ENCODE data around the gene AIG1. TPM values are rescaled to one million over a fixed set of nuclear protein-coding genes. Genes with fewer than 3 reads are reported as not detected.

Gene AIG1
- polyA plus RNA-seq, 1 donor from 2014 or later, result 23.2 TPM

GRCh38 chr6:143233554-143234285, 173.0 kb downstream of the AIG1 start:
- Histone ChIP-seq H3K9ac (ENCODE audit: low read length) (no peak overlapping the region), H4K20me1 (ENCODE audit: insufficient read depth) (no peaks in the 10 kb centered on the region), H3K9me3 (ENCODE audit: low read length) (no peaks in the 10 kb centered on the region), H3K27ac (ENCODE audit: low read length) (no peak overlapping the region), H3K9me2 (ENCODE audit: insufficient read depth, low read length) (no peaks in the 10 kb centered on the region), H3K79me2 (replicated peaks; ENCODE audit: insufficient read depth, low read length) (no peaks in the 10 kb centered on the region), H3K36me3 (ENCODE audit: insufficient read depth, low read length) (no peaks in the 10 kb centered on the region), H3K27me3 (ENCODE audit: insufficient read depth, low read depth, low read length) (no peaks in the 10 kb centered on the region), H3F3A (ENCODE audit: insufficient read depth, low read length, poor library complexity, severe bottlenecking) (no peaks in the 10 kb centered on the region), H2AFZ (ENCODE audit: low read depth, low read length) (no peak overlapping the region), H3K4me2 (ENCODE audit: low read length) (no peak overlapping the region), H3K4me3 (ENCODE audit: low read length) (no peak overlapping the region)
- no peak for TF ChIP-seq REST (IDR thresholded peaks at IDR 0.05; ENCODE audit: borderline replicate concordance)
- no peak for TF ChIP-seq POLR2AphosphoS5 (IDR thresholded peaks at IDR 0.05)
- TF ChIP-seq TAF1 (IDR thresholded peaks at IDR 0.05; ENCODE audit: low read depth), result no peak

- Histone ChIP-seq H3K9ac (ENCODE audit: low read length) (no peak overlapping the region), H2AFZ (ENCODE audit: low read depth, low read length) (no peak overlapping the region), H3K9me3 (ENCODE audit: low read length) (no peaks in the 10 kb centered on the region), H3K36me3 (ENCODE audit: insufficient read depth, low read length) (no peaks in the 10 kb centered on the region), H3K9me2 (ENCODE audit: insufficient read depth, low read length) (no peaks in the 10 kb centered on the region), H3K27ac (ENCODE audit: low read length) (no peak overlapping the region), H3K79me2 (replicated peaks; ENCODE audit: insufficient read depth, low read length) (no peaks in the 10 kb centered on the region), H3K4me3 (ENCODE audit: low read length) (no peak overlapping the region), H3K4me2 (ENCODE audit: low read length) (no peak overlapping the region), H4K20me1 (ENCODE audit: insufficient read depth) (no peaks in the 10 kb centered on the region), H3K27me3 (ENCODE audit: insufficient read depth, low read depth, low read length) (no peaks in the 10 kb centered on the region), H3F3A (ENCODE audit: insufficient read depth, low read length, poor library complexity, severe bottlenecking) (no peaks in the 10 kb centered on the region)
- TF ChIP-seq MXI1 (conservative IDR thresholded peaks at IDR 0.05; ENCODE audit: poor library complexity, severe bottlenecking), result no peak
- TF ChIP-seq CTCF (IDR thresholded peaks at IDR 0.05; ENCODE audit: poor library complexity, severe bottlenecking), result no peak
- TF ChIP-seq EP300 (conservative IDR thresholded peaks at IDR 0.05; ENCODE audit: poor library complexity, severe bottlenecking), result no peak
- TF ChIP-seq SMC3 (conservative IDR thresholded peaks at IDR 0.05; ENCODE audit: poor library complexity), result no peak
- no peak for TF ChIP-seq POLR2AphosphoS5 (IDR thresholded peaks at IDR 0.05)
These were observed 174.0 kb downstream of the AIG1 start for GRCh38 chr6:143234734-143235133.

- H4K20me1 ChIP-seq (ENCODE audit: insufficient read depth), result no peaks in the 10 kb centered on the region
- no peaks in the 10 kb centered on the region for H3K9me2 ChIP-seq (ENCODE audit: insufficient read depth, low read length)
- H3K4me3 ChIP-seq (ENCODE audit: low read length), result no peak overlapping the region
- no peaks in the 10 kb centered on the region for H3K36me3 ChIP-seq (ENCODE audit: insufficient read depth, low read length)
- TF ChIP-seq REST (IDR thresholded peaks at IDR 0.05; ENCODE audit: borderline replicate concordance) (no peak), EZH2 (IDR thresholded peaks at IDR 0.05; ENCODE audit: borderline replicate concordance, insufficient read depth, low read length, poor library complexity, severe bottlenecking) (no peak), POLR2AphosphoS5 (IDR thresholded peaks at IDR 0.05) (no peak), SMC3 (conservative IDR thresholded peaks at IDR 0.05; ENCODE audit: poor library complexity) (no peak), TAF1 (IDR thresholded peaks at IDR 0.05; ENCODE audit: low read depth) (no peak), EP300 (conservative IDR thresholded peaks at IDR 0.05; ENCODE audit: poor library complexity, severe bottlenecking) (no peak), RAD21 (conservative IDR thresholded peaks at IDR 0.05) (no peak), CTCF (IDR thresholded peaks at IDR 0.05; ENCODE audit: poor library complexity, severe bottlenecking) (no peak)
- H3K4me2 ChIP-seq (ENCODE audit: low read length), result no peak overlapping the region
- no peaks in the 10 kb centered on the region for H3K79me2 ChIP-seq (replicated peaks; ENCODE audit: insufficient read depth, low read length)
- no peak overlapping the region for H3K27ac ChIP-seq (ENCODE audit: low read length)
- no peaks in the 10 kb centered on the region for H3K9me3 ChIP-seq (ENCODE audit: low read length)
- H2AFZ ChIP-seq (ENCODE audit: low read depth, low read length), result no peak overlapping the region
- no peaks in the 10 kb centered on the region for H3K27me3 ChIP-seq (ENCODE audit: insufficient read depth, low read depth, low read length)
- H3F3A ChIP-seq (ENCODE audit: insufficient read depth, low read length, poor library complexity, severe bottlenecking), result no peaks in the 10 kb centered on the region
- H3K9ac ChIP-seq (ENCODE audit: low read length), result no peak overlapping the region
These were observed 175.6 kb downstream of the AIG1 start for GRCh38 chr6:143236151-143236798.
